GM18498 (cell line): ENCODE data around the gene MUS81.

Source experiments
- ATAC-seq: cut with Tn5 transposase; IDR thresholded peaks from one replicate; pipeline ENCODE4 v1.9.1; 2021; ENCODE audit warnings: mild to moderate bottlenecking, moderate library complexity; ENCODE audit not compliant: unreplicated experiment

MUS81 gene

GRCh38 chr11:65915101-65915820, 55.0 kb downstream of the MUS81 start:
- ATAC-seq, result no peak

GRCh38 chr11:65915821-65916251, 55.6 kb downstream of the MUS81 start:
- no peak for ATAC-seq
